H1 (cell line): ENCODE data around the gene SHLD1. TPM values are rescaled to one million over a fixed set of nuclear protein-coding genes. Genes with fewer than 3 reads are reported as not detected.

Experiments used
- CTCF ChIA-PET: fragments of 300-600 bp; sonication (Branson Sonifier 250); formaldehyde crosslinking; loops from one replicate; lab custom pipeline; 2021; ENCODE audit not compliant: partially characterized antibody; lab: Charles Lee
- POLR2A ChIA-PET: fragments of 300-600 bp; sonication (Branson Sonifier 250); formaldehyde crosslinking; loops from one replicate; lab custom pipeline; 2021; ENCODE audit warnings: inconsistent platforms; ENCODE audit not compliant: partially characterized antibody; lab: Charles Lee
- DNase-seq, 2 experiments: peaks; one replicate each; pipeline versions ENCODE4 v3.0.0 to v3.0.0-alpha.2; 2010 to 2022; ENCODE audit warnings: low spot score in 2 of 2, low read depth in 1 of 2, mixed read lengths in 1 of 2
- FAIRE-seq: peaks from 2 replicates; lab custom pipeline; 2011; peaks lifted over from hg19 to GRCh38; lab: Jason Lieb, UNC
- H2AFZ ChIP-seq: 2 replicates; pipeline ENCODE4 v1.8.1; 2012; ENCODE audit warnings: low read length, inconsistent platforms
- H2AK5ac ChIP-seq: 2 replicates; pipeline ENCODE4 v1.6.1; 2013; ENCODE audit warnings: low read depth, low read length
- H2BK120ac ChIP-seq: replicated peaks from 2 replicates; pipeline ENCODE3; 2013; ENCODE audit warnings: low read depth, low read length, inconsistent platforms
- H2BK12ac ChIP-seq: 2 replicates; pipeline ENCODE4 v1.6.1; 2013; ENCODE audit warnings: low read depth, low read length
- H2BK15ac ChIP-seq: 2 replicates; pipeline ENCODE4 v1.6.1; 2013; ENCODE audit warnings: low read length
- H2BK20ac ChIP-seq: 2 replicates; pipeline ENCODE4 v1.6.1; 2013; ENCODE audit warnings: low read length
- H2BK5ac ChIP-seq: 2 replicates; pipeline ENCODE4 v1.6.1; 2013; ENCODE audit warnings: low read depth, low read length
- H3K14ac ChIP-seq: 2 replicates; pipeline ENCODE4 v1.6.1; 2013; ENCODE audit warnings: inconsistent platforms; ENCODE audit not compliant: insufficient read length
- H3K18ac ChIP-seq: 2 replicates; pipeline ENCODE4 v1.6.1; 2013; ENCODE audit warnings: low read length; ENCODE audit errors: extremely low read depth
- H3K23ac ChIP-seq: 2 replicates; pipeline ENCODE4 v1.6.1; 2013; ENCODE audit warnings: inconsistent platforms; ENCODE audit not compliant: insufficient read length
- H3K23me2 ChIP-seq: 2 replicates; pipeline ENCODE4 v1.6.1; 2013; ENCODE audit warnings: low read depth, low read length
- H3K27ac ChIP-seq: 2 replicates; pipeline ENCODE4 v1.6.1; 2011; ENCODE audit warnings: low read depth, low read length, inconsistent platforms
- H3K27me3 ChIP-seq, 4 experiments: replicated peaks in 1 of 4; 1 replicate in 1 of 4; 2 replicates in 3 of 4; pipeline versions ENCODE4 v1.6.1 to v1.8.1; 2011 to 2013; ENCODE audit warnings: low read length in 3 of 4, mild to moderate bottlenecking in 3 of 4, inconsistent platforms in 2 of 4, mixed read lengths in 2 of 4, moderate library complexity in 1 of 4; ENCODE audit not compliant: control insufficient read depth in 3 of 4, insufficient read depth in 3 of 4; ENCODE audit errors: extremely low read depth in 1 of 4
- H3K36me3 ChIP-seq, 4 experiments: 2 replicates each; pipeline versions ENCODE4 v1.6.1 to v1.8.1; 2011 to 2013; ENCODE audit warnings: mild to moderate bottlenecking in 4 of 4, low read length in 3 of 4, moderate library complexity in 2 of 4, control low read depth in 1 of 4, inconsistent platforms in 1 of 4; ENCODE audit not compliant: insufficient read depth in 4 of 4, control insufficient read depth in 2 of 4
- H3K4ac ChIP-seq: replicated peaks from 2 replicates; pipeline ENCODE3; 2013; ENCODE audit warnings: low read length, low read depth, mixed read lengths, inconsistent platforms; ENCODE audit not compliant: insufficient read length
- H3K4me1 ChIP-seq, 4 experiments: replicated peaks in 1 of 4; 1 replicate in 1 of 4; 2 replicates in 3 of 4; pipeline versions ENCODE4 v1.6.1 to v1.8.1; 2011 to 2013; ENCODE audit warnings: low read length in 3 of 4, inconsistent platforms in 2 of 4, mixed read lengths in 1 of 4; ENCODE audit not compliant: insufficient read depth in 4 of 4, control insufficient read depth in 3 of 4
- H3K4me2 ChIP-seq, 2 experiments: 2 replicates each; pipeline versions ENCODE4 v1.6.1 to v1.8.1; 2011 to 2013; ENCODE audit warnings: low read depth in 2 of 2, low read length in 2 of 2, control low read depth in 1 of 2, inconsistent platforms in 1 of 2, mild to moderate bottlenecking in 1 of 2; ENCODE audit not compliant: insufficient read depth in 1 of 2
- H3K4me3 ChIP-seq, 4 experiments: fragments of 200-600, 300-600 bp in 1 of 4; sonication (generic), shearing (Covaris generic), sonication (Bioruptor Twin) in 1 of 4; 2 replicates each; pipeline versions ENCODE4 v1.5.1 to v1.8.1; 2011 to 2016; ENCODE audit warnings: low read length in 4 of 4, low read depth in 3 of 4, control low read depth in 2 of 4, inconsistent platforms in 2 of 4, mild to moderate bottlenecking in 2 of 4, mixed read lengths in 1 of 4, moderate library complexity in 1 of 4; ENCODE audit not compliant: insufficient read depth in 2 of 4; ENCODE audit errors: extremely low read depth in 1 of 4
- H3K56ac ChIP-seq: replicated peaks from 2 replicates; pipeline ENCODE3; 2013; ENCODE audit warnings: low read depth, mild to moderate bottlenecking, mixed read lengths, low read length, inconsistent platforms; ENCODE audit not compliant: insufficient read length
- H3K79me1 ChIP-seq: 2 replicates; pipeline ENCODE4 v1.6.1; 2013; ENCODE audit warnings: low read depth, low read length, control low read depth
- H3K79me2 ChIP-seq, 2 experiments: 2 replicates each; pipeline versions ENCODE4 v1.6.1 to v1.8.1; 2012 to 2013; ENCODE audit warnings: low read length in 2 of 2, mild to moderate bottlenecking in 2 of 2, inconsistent platforms in 1 of 2; ENCODE audit not compliant: insufficient read depth in 2 of 2, control insufficient read depth in 1 of 2
- H3K9ac ChIP-seq, 4 experiments: replicated peaks in 1 of 4; 1 replicate in 1 of 4; 2 replicates in 3 of 4; pipeline versions ENCODE4 v1.6.1 to v1.8.1; 2011 to 2013; ENCODE audit warnings: low read depth in 3 of 4, low read length in 3 of 4, control low read depth in 2 of 4, mild to moderate bottlenecking in 2 of 4, moderate library complexity in 2 of 4, inconsistent platforms in 1 of 4; ENCODE audit errors: extremely low read depth in 1 of 4
- H3K9me3 ChIP-seq, 2 experiments: 2 replicates each; pipeline versions ENCODE4 v1.6.1 to v1.8.1; 2012 to 2013; ENCODE audit warnings: mild to moderate bottlenecking in 2 of 2, moderate library complexity in 2 of 2, control low read depth in 1 of 2, inconsistent platforms in 1 of 2, low read depth in 1 of 2, low read length in 1 of 2, mixed read lengths in 1 of 2; ENCODE audit not compliant: insufficient read depth in 2 of 2
- H4K20me1 ChIP-seq, 2 experiments: replicated peaks in 1 of 2; 2 replicates each; pipeline versions ENCODE3 to v1.8.1; 2011 to 2013; ENCODE audit warnings: inconsistent platforms in 2 of 2, low read length in 2 of 2, mild to moderate bottlenecking in 1 of 2; ENCODE audit not compliant: insufficient read depth in 2 of 2, control insufficient read depth in 1 of 2
- H4K5ac ChIP-seq: 2 replicates; pipeline ENCODE4 v1.6.1; 2013; ENCODE audit warnings: low read length, low read depth, mixed read lengths, inconsistent platforms; ENCODE audit not compliant: insufficient read length
- H4K8ac ChIP-seq: 2 replicates; pipeline ENCODE4 v1.8.0; 2013; ENCODE audit warnings: mild to moderate bottlenecking, moderate library complexity, low read length, inconsistent platforms; ENCODE audit not compliant: insufficient read depth; ENCODE audit errors: extremely low read depth
- H4K91ac ChIP-seq: replicated peaks from 2 replicates; pipeline ENCODE3; 2013; ENCODE audit warnings: low read length, mixed read lengths, inconsistent platforms; ENCODE audit not compliant: insufficient read length
- BCL11A ChIP-seq, 2 experiments: IDR thresholded peaks; one replicate each; pipeline ENCODE4 v1.6.1; 2011; ENCODE audit warnings: low read depth in 2 of 2, low read length in 2 of 2, mild to moderate bottlenecking in 2 of 2
- USF2 ChIP-seq: IDR thresholded peaks from 2 replicates; pipeline ENCODE4 v1.6.1; 2011; ENCODE audit warnings: low read length, improper control_type of control experiment
- WGBS, 2 experiments: shearing (Covaris generic) in 1 of 2; methylation state at CpG; one replicate each; pipeline versions ENCODE4 v1.1.6 to v1.1.7; 2013 to 2015; ENCODE audit warnings: low lambda C conversion rate in 2 of 2, mixed read lengths in 2 of 2, inconsistent platforms in 1 of 2, low coverage in 1 of 2, missing lambda C conversion rate in 1 of 2; ENCODE audit not compliant: insufficient replicate concordance in 2 of 2, insufficient coverage in 1 of 2, insufficient read length in 1 of 2; ENCODE audit errors: extremely low coverage in 1 of 2, missing lambda C conversion rate in 1 of 2; 5-methylcytosine and 5-hydroxymethylcytosine counted together
- polyA plus RNA-seq, 7 experiments: library from polyadenylated mRNA; depleted of rRNA in 3 of 7; stranded (reverse) in 5 of 7; unstranded in 2 of 7; fragments of >200 nt in 5 of 7; fragments of 200-250 nt in 2 of 7; gene quantifications; 1 replicate in 5 of 7; 2 replicates in 1 of 7; 4 replicates in 1 of 7; pipeline versions ENCODE4 v1.2.1 to v1.2.3, GENCODE V29; 2011 to 2013; ENCODE audit warnings: missing spikeins in 2 of 7, mixed read lengths in 2 of 7
- total RNA-seq: library from RNA; stranded (reverse); fragmentation: NEBNext Ultra II Directional; extraction: Animal tissue kit (Norgen Biotek cat#: 25700); gene quantifications from 2 replicates; pipeline ENCODE4 v1.2.1, GENCODE V29; 2021

The SHLD1 gene
- total and polyA plus RNA-seq, 2 of the 8 experiments (the other 6 are each of a cell fraction or from before 2014, with no cell fraction given) = 4.2 to 6.5 TPM

- Histone ChIP-seq H3K14ac (no peak overlapping the region), H2BK12ac (no peak overlapping the region), H2AK5ac (no peak overlapping the region), H3K36me3 (no peaks in the 10 kb centered on the region), H3K79me1 (no peaks in the 10 kb centered on the region), H3K18ac (no peak overlapping the region), H2BK5ac (no peak overlapping the region), H2AFZ (no peak overlapping the region), H2BK20ac (no peak overlapping the region), H3K56ac (no peak overlapping the region), H4K8ac (no peak overlapping the region), H3K4me1 (peaks cover 0 to 10% (median 3%) of the 10 kb centered on the region in 4 experiments; a peak in 5 of 7 replicates), H3K27me3 (no peaks in the 10 kb centered on the region), H3K23me2 (no peaks in the 10 kb centered on the region; the same call in 1 of the 2 replicates), H4K5ac (no peak overlapping the region), H3K9me3 (no peaks in the 10 kb centered on the region), H3K4me3 (no peak overlapping the region), H4K91ac (no peak overlapping the region), H2BK120ac (no peak overlapping the region), H2BK15ac (no peak overlapping the region), H3K4ac (no peak overlapping the region), H3K79me2 (no peaks in the 10 kb centered on the region), H3K27ac (no peak overlapping the region), H3K23ac (no peak overlapping the region), H3K9ac (no peak overlapping the region), H4K20me1 (no peaks in the 10 kb centered on the region), H3K4me2 (no peak overlapping the region)
- DNase-seq = no peak
- ChIA-PET POLR2A (no interaction called here), CTCF (interaction anchor here (0.7 kb wide), 1 partner anchor 317 kb away, joined by 3 read pairs; no protein-coding TSS in a partner anchor)
- WGBS, 2 experiments = 100% methylated on average over 4 of the region's 4 CpGs; no CpG with 5 or more reads in 1 of the 2 experiments
- FAIRE-seq = no peak
- peak; percentile 24; the same call in 1 of the 2 replicates for TF ChIP-seq USF2
- TF ChIP-seq BCL11A (IDR thresholded peaks at IDR 0.05; ENCODE audit: low read depth in 2 of 2, low read length in 2 of 2) = no peak
Measured at GRCh38 chr20:5877128-5877527, 126.9 kb downstream of the SHLD1 start.
